EH (cell line): ENCODE results near the gene PTRH1.
A peak's percentile ranks its signal among the peaks of the same experiment; 100 is the strongest.

ENCODE experiments used
- DNase-seq: peaks from one replicate; pipeline ENCODE4 v3.0.0-alpha.2; 2015; ENCODE audit warnings: low read depth

Gene PTRH1

GRCh38 chr9:127697575-127697974, 17.9 kb downstream of the PTRH1 start:
- DNase-seq = no peak

GRCh38 chr9:127694890-127695720, 20.4 kb downstream of the PTRH1 start:
- peak; percentile 60 for DNase-seq

- DNase-seq = no peak
These were observed 21.8 kb downstream of the PTRH1 start for GRCh38 chr9:127693697-127694096.

- no peak for DNase-seq
These were observed 22.3 kb downstream of the PTRH1 start for GRCh38 chr9:127693143-127693542.

- DNase-seq = no peak
These were observed 23.4 kb downstream of the PTRH1 start for GRCh38 chr9:127692071-127692470.

- DNase-seq = no peak
These were observed 24.7 kb downstream of the PTRH1 start for GRCh38 chr9:127690735-127691134.

GRCh38 chr9:127689329-127690000, 26.0 kb downstream of the PTRH1 start:
- DNase-seq = no peak

- no peak for DNase-seq
These were observed 28.7 kb downstream of the PTRH1 start for GRCh38 chr9:127686461-127687393.

GRCh38 chr9:127684576-127684975, 30.9 kb downstream of the PTRH1 start:
- DNase-seq = peak; percentile 92

- DNase-seq = peak; percentile 87
These were observed 31.7 kb downstream of the PTRH1 start for GRCh38 chr9:127683723-127684122.

- no peak for DNase-seq
These were observed 32.9 kb downstream of the PTRH1 start for GRCh38 chr9:127682351-127683136.

GRCh38 chr9:127680846-127681245, 34.6 kb downstream of the PTRH1 start:
- DNase-seq = no peak

GRCh38 chr9:127680226-127680625, 35.2 kb downstream of the PTRH1 start:
- DNase-seq = no peak

- no peak for DNase-seq
These were observed 36.0 kb downstream of the PTRH1 start for GRCh38 chr9:127679506-127679905.

GRCh38 chr9:127676638-127677037, 38.8 kb downstream of the PTRH1 start:
- DNase-seq = no peak

- no peak for DNase-seq
These were observed 42.2 kb downstream of the PTRH1 start for GRCh38 chr9:127673234-127673633.

- no peak for DNase-seq
These were observed 47.6 kb downstream of the PTRH1 start for GRCh38 chr9:127667906-127668305.

GRCh38 chr9:127667127-127667844, 48.2 kb downstream of the PTRH1 start:
- no peak for DNase-seq

GRCh38 chr9:127664678-127665507, 50.6 kb downstream of the PTRH1 start:
- DNase-seq = peak; percentile 85

GRCh38 chr9:127664324-127664677, 51.2 kb downstream of the PTRH1 start:
- no peak for DNase-seq
